Neural cell (in vitro differentiated cells): Measurements from ENCODE around the gene OSBP2. TPM values are rescaled to one million over a fixed set of nuclear protein-coding genes. Genes with fewer than 3 reads are reported as not detected.

Experiments used
- H2AFZ ChIP-seq: fragments of 200-600, 300-800 bp; sonication (generic), shearing (Covaris generic); 2 replicates; pipeline ENCODE4 v1.6.0; 2014; ENCODE audit warnings: low read depth, mild to moderate bottlenecking, antibody characterized with exemption, low read length, moderate library complexity
- H3F3A ChIP-seq: fragments of 200-600 bp; shearing (Covaris generic); 2 replicates; pipeline ENCODE4 v1.6.1; 2016; ENCODE audit warnings: mild to moderate bottlenecking, moderate library complexity, mixed read lengths, antibody characterized with exemption, low read length; ENCODE audit not compliant: insufficient read depth, poor library complexity, severe bottlenecking
- H3K27ac ChIP-seq: fragments of 200-600, 300-800 bp; sonication (generic), shearing (Covaris generic); 2 replicates; pipeline ENCODE4 v1.5.1; 2014; ENCODE audit warnings: mild to moderate bottlenecking, low read length, moderate library complexity
- H3K27me3 ChIP-seq: fragments of 300-800, 200-600 bp; sonication (generic), shearing (Covaris generic); 2 replicates; pipeline ENCODE4 v1.6.0; 2014; ENCODE audit warnings: mild to moderate bottlenecking, low read depth, low read length, moderate library complexity; ENCODE audit not compliant: insufficient read depth
- H3K36me3 ChIP-seq: fragments of 300-800, 200-600 bp; sonication (generic), shearing (Covaris generic); 2 replicates; pipeline ENCODE4 v1.5.1; 2014; ENCODE audit warnings: mild to moderate bottlenecking, antibody characterized with exemption, low read length, moderate library complexity; ENCODE audit not compliant: insufficient read depth
- H3K4me2 ChIP-seq: fragments of 300-800, 200-600 bp; sonication (generic), shearing (Covaris generic); 2 replicates; pipeline ENCODE4 v1.6.0; 2014; ENCODE audit warnings: mild to moderate bottlenecking, low read length
- H3K4me3 ChIP-seq: fragments of 300-800, 200-600 bp; sonication (generic), shearing (Covaris generic); 2 replicates; pipeline ENCODE4 v1.5.1; 2014; ENCODE audit warnings: mild to moderate bottlenecking, low read length, moderate library complexity
- H3K79me2 ChIP-seq: fragments of 200-600 bp; shearing (Covaris generic); replicated peaks from 2 replicates; pipeline ENCODE4 v1.6.0; 2014; ENCODE audit warnings: mild to moderate bottlenecking, low read length, moderate library complexity; ENCODE audit not compliant: insufficient read depth
- H3K9ac ChIP-seq: fragments of 300-800, 200-600 bp; sonication (generic), shearing (Covaris generic); 2 replicates; pipeline ENCODE4 v1.6.1; 2016; ENCODE audit warnings: mild to moderate bottlenecking, low read length, mixed read lengths
- H3K9me2 ChIP-seq: fragments of 200-600 bp; shearing (Covaris generic); 2 replicates; pipeline ENCODE4 v1.6.1; 2016; ENCODE audit warnings: mild to moderate bottlenecking, low read length, mixed read lengths; ENCODE audit not compliant: insufficient read depth
- H3K9me3 ChIP-seq: fragments of 200-600, 300-800 bp; sonication (generic), shearing (Covaris generic); 2 replicates; pipeline ENCODE4 v1.6.1; 2016; ENCODE audit warnings: mild to moderate bottlenecking, mixed run types, low read length, moderate library complexity, mixed read lengths
- H4K20me1 ChIP-seq: fragments of 200-600 bp; shearing (Covaris generic); 2 replicates; pipeline ENCODE4 v1.6.1; 2016; ENCODE audit warnings: mild to moderate bottlenecking, mixed run types; ENCODE audit not compliant: insufficient read depth
- EZH2 ChIP-seq: fragments of 200-600, 300-800 bp; shearing (Covaris generic), sonication (generic); IDR thresholded peaks from 2 replicates; pipeline ENCODE4 v1.6.1; 2014; ENCODE audit warnings: antibody characterized with exemption, low read length, borderline replicate concordance, mild to moderate bottlenecking; ENCODE audit not compliant: insufficient read depth, poor library complexity, severe bottlenecking
- MXI1 ChIP-seq: fragments of 450-650 bp; conservative IDR thresholded peaks from 2 replicates; pipeline ENCODE4 v1.6.1; 2014; ENCODE audit warnings: antibody characterized with exemption, mild to moderate bottlenecking; ENCODE audit not compliant: poor library complexity, severe bottlenecking
- POLR2AphosphoS5 ChIP-seq: IDR thresholded peaks from 2 replicates; pipeline ENCODE4 v1.6.1; 2012
- RAD21 ChIP-seq: fragments of 450-650 bp; conservative IDR thresholded peaks from 2 replicates; pipeline ENCODE4 v1.6.1; 2014; ENCODE audit warnings: antibody characterized with exemption, mild to moderate bottlenecking, moderate library complexity
- SMC3 ChIP-seq: fragments of 450-650 bp; conservative IDR thresholded peaks from 2 replicates; pipeline ENCODE4 v1.6.1; 2014; ENCODE audit warnings: antibody characterized with exemption, mild to moderate bottlenecking, moderate library complexity; ENCODE audit not compliant: poor library complexity
- TAF1 ChIP-seq: IDR thresholded peaks from 2 replicates; pipeline ENCODE4 v1.6.1; 2012; ENCODE audit warnings: low read depth
- polyA plus RNA-seq: library from polyadenylated mRNA; depleted of rRNA; stranded (reverse); fragments of >200 nt; gene quantifications from 2 replicates; pipeline ENCODE4 v1.2.3, GENCODE V29; 2014
- TF ChIP-seq, protein P1 (sequence below): IDR thresholded peaks from 2 replicates; pipeline ENCODE4 v1.6.1; 2012; ENCODE audit warnings: borderline replicate concordance
- TF ChIP-seq, protein P2 (sequence below): fragments of 450-650 bp; IDR thresholded peaks from 2 replicates; pipeline ENCODE4 v1.5.1; 2014; ENCODE audit warnings: antibody characterized with exemption, mild to moderate bottlenecking, moderate library complexity; ENCODE audit not compliant: poor library complexity, severe bottlenecking

OSBP2 gene
- polyA plus RNA-seq, 1 donor from 2014 or later: 8.7 TPM

GRCh38 chr22:30887453-30887852, 192.8 kb downstream of the OSBP2 start:
- H4K20me1 ChIP-seq: no peaks in the 10 kb centered on the region
- TF ChIP-seq EZH2: no peak
- TF ChIP-seq, protein P1, sequence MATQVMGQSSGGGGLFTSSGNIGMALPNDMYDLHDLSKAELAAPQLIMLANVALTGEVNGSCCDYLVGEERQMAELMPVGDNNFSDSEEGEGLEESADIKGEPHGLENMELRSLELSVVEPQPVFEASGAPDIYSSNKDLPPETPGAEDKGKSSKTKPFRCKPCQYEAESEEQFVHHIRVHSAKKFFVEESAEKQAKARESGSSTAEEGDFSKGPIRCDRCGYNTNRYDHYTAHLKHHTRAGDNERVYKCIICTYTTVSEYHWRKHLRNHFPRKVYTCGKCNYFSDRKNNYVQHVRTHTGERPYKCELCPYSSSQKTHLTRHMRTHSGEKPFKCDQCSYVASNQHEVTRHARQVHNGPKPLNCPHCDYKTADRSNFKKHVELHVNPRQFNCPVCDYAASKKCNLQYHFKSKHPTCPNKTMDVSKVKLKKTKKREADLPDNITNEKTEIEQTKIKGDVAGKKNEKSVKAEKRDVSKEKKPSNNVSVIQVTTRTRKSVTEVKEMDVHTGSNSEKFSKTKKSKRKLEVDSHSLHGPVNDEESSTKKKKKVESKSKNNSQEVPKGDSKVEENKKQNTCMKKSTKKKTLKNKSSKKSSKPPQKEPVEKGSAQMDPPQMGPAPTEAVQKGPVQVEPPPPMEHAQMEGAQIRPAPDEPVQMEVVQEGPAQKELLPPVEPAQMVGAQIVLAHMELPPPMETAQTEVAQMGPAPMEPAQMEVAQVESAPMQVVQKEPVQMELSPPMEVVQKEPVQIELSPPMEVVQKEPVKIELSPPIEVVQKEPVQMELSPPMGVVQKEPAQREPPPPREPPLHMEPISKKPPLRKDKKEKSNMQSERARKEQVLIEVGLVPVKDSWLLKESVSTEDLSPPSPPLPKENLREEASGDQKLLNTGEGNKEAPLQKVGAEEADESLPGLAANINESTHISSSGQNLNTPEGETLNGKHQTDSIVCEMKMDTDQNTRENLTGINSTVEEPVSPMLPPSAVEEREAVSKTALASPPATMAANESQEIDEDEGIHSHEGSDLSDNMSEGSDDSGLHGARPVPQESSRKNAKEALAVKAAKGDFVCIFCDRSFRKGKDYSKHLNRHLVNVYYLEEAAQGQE: no peak
- H3K27ac ChIP-seq: no peak overlapping the region
- peaks cover 6% of the 10 kb centered on the region for H3K36me3 ChIP-seq
- H3K27me3 ChIP-seq: no peaks in the 10 kb centered on the region
- H3K4me3 ChIP-seq: no peak overlapping the region
- no peaks in the 10 kb centered on the region for H3F3A ChIP-seq
- H3K9me2 ChIP-seq: no peaks in the 10 kb centered on the region
- no peaks in the 10 kb centered on the region for H3K9me3 ChIP-seq
- no peak overlapping the region for H3K4me2 ChIP-seq
- no peak overlapping the region for H3K9ac ChIP-seq
- no peaks in the 10 kb centered on the region for H3K79me2 ChIP-seq
- H2AFZ ChIP-seq: no peak overlapping the region

DNA sequence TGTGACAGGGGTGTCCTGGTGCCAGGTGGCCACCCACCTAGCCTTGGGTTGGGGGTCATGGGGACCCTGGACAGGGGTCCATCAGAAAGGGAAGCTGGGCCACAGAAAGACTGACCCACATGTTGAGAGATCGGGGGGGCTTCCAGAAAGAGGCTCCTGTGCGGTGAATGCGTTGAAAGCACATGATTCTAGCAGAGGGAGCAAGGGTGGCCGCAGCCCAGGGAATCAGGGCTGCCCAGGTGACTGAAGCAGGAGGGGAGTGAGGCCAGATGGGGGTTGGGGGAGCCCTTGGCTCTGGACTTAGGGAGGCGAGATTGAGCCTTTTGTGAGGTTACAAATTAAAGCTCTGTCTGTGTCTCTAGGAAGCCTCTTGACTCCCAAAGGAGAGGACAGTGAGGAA, 193.2 kb downstream of the OSBP2 start:
- Histone ChIP-seq H3K9ac (no peak overlapping the region), H3K4me3 (no peak overlapping the region), H2AFZ (no peak overlapping the region), H3F3A (no peaks in the 10 kb centered on the region), H3K27me3 (no peaks in the 10 kb centered on the region), H3K79me2 (no peaks in the 10 kb centered on the region), H4K20me1 (no peaks in the 10 kb centered on the region), H3K36me3 (peaks cover 6% of the 10 kb centered on the region), H3K27ac (no peak overlapping the region), H3K9me2 (no peaks in the 10 kb centered on the region), H3K4me2 (no peak overlapping the region), H3K9me3 (no peaks in the 10 kb centered on the region)
- TF ChIP-seq MXI1: no peak
- no peak for TF ChIP-seq TAF1
- no peak for TF ChIP-seq POLR2AphosphoS5
- TF ChIP-seq, protein P1: no peak
- TF ChIP-seq RAD21: no peak
- TF ChIP-seq SMC3: no peak
- TF ChIP-seq, protein P2, sequence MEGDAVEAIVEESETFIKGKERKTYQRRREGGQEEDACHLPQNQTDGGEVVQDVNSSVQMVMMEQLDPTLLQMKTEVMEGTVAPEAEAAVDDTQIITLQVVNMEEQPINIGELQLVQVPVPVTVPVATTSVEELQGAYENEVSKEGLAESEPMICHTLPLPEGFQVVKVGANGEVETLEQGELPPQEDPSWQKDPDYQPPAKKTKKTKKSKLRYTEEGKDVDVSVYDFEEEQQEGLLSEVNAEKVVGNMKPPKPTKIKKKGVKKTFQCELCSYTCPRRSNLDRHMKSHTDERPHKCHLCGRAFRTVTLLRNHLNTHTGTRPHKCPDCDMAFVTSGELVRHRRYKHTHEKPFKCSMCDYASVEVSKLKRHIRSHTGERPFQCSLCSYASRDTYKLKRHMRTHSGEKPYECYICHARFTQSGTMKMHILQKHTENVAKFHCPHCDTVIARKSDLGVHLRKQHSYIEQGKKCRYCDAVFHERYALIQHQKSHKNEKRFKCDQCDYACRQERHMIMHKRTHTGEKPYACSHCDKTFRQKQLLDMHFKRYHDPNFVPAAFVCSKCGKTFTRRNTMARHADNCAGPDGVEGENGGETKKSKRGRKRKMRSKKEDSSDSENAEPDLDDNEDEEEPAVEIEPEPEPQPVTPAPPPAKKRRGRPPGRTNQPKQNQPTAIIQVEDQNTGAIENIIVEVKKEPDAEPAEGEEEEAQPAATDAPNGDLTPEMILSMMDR: no peak
